Measurements from ENCODE around the gene CADM3.

Gene CADM3

GRCh38 chr1:159250638-159251216 lies 79.3 kb downstream of the CADM3 start:
- H3K4me3 ChIP-seq (ENCODE audit: low read depth in 1 of 2, low read length in 2 of 2), result no peak overlapping the region
- H3K27ac ChIP-seq (ENCODE audit: low read depth, low read length), result no peak overlapping the region
- H3K4me1 ChIP-seq (ENCODE audit: control insufficient read depth in 1 of 2, insufficient read depth in 2 of 2, low read length in 2 of 2), result no peaks in the 10 kb centered on the region
- H3K27me3 ChIP-seq (ENCODE audit: control insufficient read depth in 1 of 2, insufficient read depth in 2 of 2, low read length in 2 of 2), result no peaks in the 10 kb centered on the region
- H3K36me3 ChIP-seq (ENCODE audit: control insufficient read depth in 1 of 2, insufficient read depth in 2 of 2, low read length in 2 of 2), result no peaks in the 10 kb centered on the region
- no peaks in the 10 kb centered on the region for H3K9me3 ChIP-seq (ENCODE audit: control insufficient read depth in 1 of 2, low read length in 2 of 2)
- no peak overlapping the region for H3K9ac ChIP-seq (ENCODE audit: low read depth in 1 of 2, low read length in 2 of 2)

Data from duodenal mucosa (tissue), 2 donors.